HG03575 (cell line): ENCODE measurements around the gene DPP6.
"Not testable (repeated sequence)": the region's sequence is repeated elsewhere in the genome, so short reads cannot be mapped to it uniquely, and the experiment has no call there.

ENCODE experiments used
- ATAC-seq: cut with Tn5 transposase; IDR thresholded peaks from one replicate; pipeline ENCODE4 v1.9.1; 2021; ENCODE audit not compliant: unreplicated experiment, insufficient number of reproducible peaks, low FRiP score; ENCODE audit errors: extremely low read depth

Gene DPP6

GRCh38 chr7:154051643-154052529 lies at the start of gene DPP6:
DPP6 (plus strand) TSS chr7:154052398.
- ATAC-seq: not testable (repeated sequence)

GRCh38 chr7:154009423-154009911 lies 42.7 kb upstream of the DPP6 start:
- not testable (repeated sequence) for ATAC-seq

GRCh38 chr7:154010726-154011568 lies 41.3 kb upstream of the DPP6 start:
- not testable (repeated sequence) for ATAC-seq

GRCh38 chr7:154012800-154013199 lies 39.4 kb upstream of the DPP6 start:
- not testable (repeated sequence) for ATAC-seq

- ATAC-seq: not testable (repeated sequence)
Measured at GRCh38 chr7:154015636-154016035, 36.6 kb upstream of the DPP6 start.

GRCh38 chr7:154018354-154018753 lies 33.8 kb upstream of the DPP6 start:
- not testable (repeated sequence) for ATAC-seq

- not testable (repeated sequence) for ATAC-seq
Measured at GRCh38 chr7:154027805-154028204, 24.4 kb upstream of the DPP6 start.

- ATAC-seq: not testable (repeated sequence)
Measured at GRCh38 chr7:154030476-154031080, 21.6 kb upstream of the DPP6 start.

GRCh38 chr7:154039466-154040165 lies 12.6 kb upstream of the DPP6 start:
- ATAC-seq: not testable (repeated sequence)

GRCh38 chr7:154050394-154050793 lies 1.8 kb upstream of the DPP6 start:
- not testable (repeated sequence) for ATAC-seq

- ATAC-seq: not testable (repeated sequence)
Measured at GRCh38 chr7:154051006-154051642, 1.1 kb upstream of the DPP6 start.

- not testable (repeated sequence) for ATAC-seq
Measured at GRCh38 chr7:154052530-154053252, 493 bp downstream of the DPP6 start.

- ATAC-seq: not testable (repeated sequence)
Measured at GRCh38 chr7:154053466-154054312, 1.5 kb downstream of the DPP6 start.

- ATAC-seq: not testable (repeated sequence)
Measured at GRCh38 chr7:154054664-154055063, 2.5 kb downstream of the DPP6 start.

GRCh38 chr7:154055491-154056106 lies 3.4 kb downstream of the DPP6 start:
- not testable (repeated sequence) for ATAC-seq

- ATAC-seq: not testable (repeated sequence)
Measured at GRCh38 chr7:154058783-154059182, 6.6 kb downstream of the DPP6 start.
